ENCODE data around the gene TNNI3. TPM values are rescaled to one million over a fixed set of nuclear protein-coding genes. Genes with fewer than 3 reads are reported as not detected.

TNNI3 gene
- total RNA-seq, 1 experiment from 2014 or later, result 15.0 TPM

GRCh38 chr19:55188625-55189024, 31.1 kb upstream of the TNNI3 start:
- ChIA-PET CTCF (no interaction called here), POLR2A (no interaction called here)
- no peaks in the 10 kb centered on the region for H3K36me3 Mint-ChIP-seq
- no peaks in the 10 kb centered on the region for H3K9me3 Mint-ChIP-seq
- TF ChIP-seq ZNF512 (CRISPR knock-in tag; IDR thresholded peaks at IDR 0.05; ENCODE audit: borderline replicate concordance) (no peak), ZNF317 (CRISPR knock-in tag; IDR thresholded peaks at IDR 0.05; ENCODE audit: borderline replicate concordance, low read depth) (no peak), CREB1 (CRISPR knock-in tag; IDR thresholded peaks at IDR 0.05) (no peak), ARID4B (CRISPR knock-in tag; IDR thresholded peaks at IDR 0.05; ENCODE audit: borderline replicate concordance) (no peak), TEAD1 (CRISPR knock-in tag; IDR thresholded peaks at IDR 0.05) (no peak), OVOL2 (CRISPR knock-in tag; IDR thresholded peaks at IDR 0.05; ENCODE audit: borderline replicate concordance) (no peak), SOX15 (CRISPR knock-in tag; IDR thresholded peaks at IDR 0.05) (no peak), ZNF396 (CRISPR knock-in tag; IDR thresholded peaks at IDR 0.05; ENCODE audit: borderline replicate concordance) (no peak), KAT7 (CRISPR knock-in tag; IDR thresholded peaks at IDR 0.05; ENCODE audit: borderline replicate concordance) (no peak), MXD4 (CRISPR knock-in tag; IDR thresholded peaks at IDR 0.05; ENCODE audit: borderline replicate concordance) (no peak), USF2 (CRISPR knock-in tag; IDR thresholded peaks at IDR 0.05) (no peak), AFF4 (CRISPR knock-in tag; IDR thresholded peaks at IDR 0.05; ENCODE audit: borderline replicate concordance) (no peak), AR (CRISPR knock-in tag; IDR thresholded peaks at IDR 0.05) (no peak), ZNF219 (CRISPR knock-in tag; IDR thresholded peaks at IDR 0.05; ENCODE audit: borderline replicate concordance) (no peak), NFYB (CRISPR knock-in tag; conservative IDR thresholded peaks at IDR 0.05; ENCODE audit: low read depth) (no peak), HMGXB4 (CRISPR knock-in tag; IDR thresholded peaks at IDR 0.05) (no peak), RORB (CRISPR knock-in tag; IDR thresholded peaks at IDR 0.05) (no peak)
- peaks cover 50% of the 10 kb centered on the region for H3K27me3 Mint-ChIP-seq (ENCODE audit: low read depth)
- ATAC-seq, result no peak
- peaks cover 4% of the 10 kb centered on the region; the same call in 1 of the 2 replicates for H3K4me1 Mint-ChIP-seq
- H3K27ac Mint-ChIP-seq, result no peak overlapping the region
- no peak overlapping the region for H3K4me3 Mint-ChIP-seq
- DNase-seq (ENCODE audit: low spot score), result no peak

Measured in WTC11 (cell line).